SK-N-SH (cell line): ENCODE data around the gene HP. TPM values are rescaled to one million over a fixed set of nuclear protein-coding genes. Genes with fewer than 3 reads are reported as not detected.

Experiments
- CTCF ChIA-PET: fragments of 300-600, 350-600 bp; formaldehyde crosslinking; extraction: SDS; loops from one replicate; lab custom pipeline; 2021; lab: Yijun Ruan, JAX
- POLR2A ChIA-PET: fragments of 350-600 bp; sonication (Branson Sonifier 250); formaldehyde crosslinking; extraction: SDS; loops from one replicate; lab custom pipeline; 2020; ENCODE audit warnings: antibody characterized with exemption, inconsistent platforms; lab: Yijun Ruan, JAX
- DNase-seq: peaks from one replicate; pipeline ENCODE4 v3.0.0; 2012
- H2AFZ ChIP-seq: fragments of 200-600 bp; sonication (generic); 2 replicates; pipeline ENCODE4 v1.8.1; 2016; ENCODE audit warnings: antibody characterized with exemption, mild to moderate bottlenecking, low read depth
- H3F3A ChIP-seq: fragments of 200-600 bp; sonication (generic); replicated peaks from 2 replicates; pipeline ENCODE3; 2016; ENCODE audit warnings: antibody characterized with exemption, mild to moderate bottlenecking; ENCODE audit not compliant: insufficient read depth
- H3K27ac ChIP-seq, 2 experiments: fragments of 200-500 bp in 1 of 2; fragments of 200-600 bp in 1 of 2; sonication (Bioruptor generic) in 1 of 2; sonication (generic), shearing (Covaris generic) in 1 of 2; 2 replicates each; pipeline versions ENCODE4 v1.5.1 to v1.6.1; 2014 to 2016; ENCODE audit warnings: low read depth in 2 of 2, inconsistent platforms in 1 of 2, low read length in 1 of 2, mild to moderate bottlenecking in 1 of 2, mixed read lengths in 1 of 2
- H3K27me3 ChIP-seq: fragments of 200-600 bp; sonication (generic), shearing (Covaris generic); 2 replicates; pipeline ENCODE4 v1.6.1; 2016; ENCODE audit warnings: mixed run types; ENCODE audit not compliant: insufficient read depth
- H3K36me3 ChIP-seq, 2 experiments: fragments of 200-500 bp in 1 of 2; fragments of 200-600 bp in 1 of 2; sonication (Bioruptor generic) in 1 of 2; sonication (generic) in 1 of 2; replicated peaks in 1 of 2; 2 replicates each; pipeline versions ENCODE3 to v1.5.1; 2014 to 2016; ENCODE audit warnings: low read length in 1 of 2, mild to moderate bottlenecking in 1 of 2; ENCODE audit not compliant: insufficient read depth in 2 of 2, control insufficient read depth in 1 of 2
- H3K4me1 ChIP-seq, 2 experiments: fragments of 200-500 bp in 1 of 2; fragments of 200-600 bp in 1 of 2; sonication (Bioruptor generic) in 1 of 2; sonication (generic), shearing (Covaris generic) in 1 of 2; 2 replicates each; pipeline versions ENCODE4 v1.5.1 to v1.6.1; 2014 to 2016; ENCODE audit warnings: low read depth in 1 of 2, low read length in 1 of 2, mixed run types in 1 of 2; ENCODE audit not compliant: insufficient read depth in 2 of 2, control insufficient read depth in 1 of 2
- H3K4me2 ChIP-seq: fragments of 200-600 bp; sonication (generic), shearing (Covaris generic); 2 replicates; pipeline ENCODE4 v1.6.1; 2017; ENCODE audit warnings: mixed run types
- H3K4me3 ChIP-seq, 2 experiments: fragments of 200-500 bp in 1 of 2; fragments of 200-600 bp in 1 of 2; sonication (Bioruptor generic) in 1 of 2; sonication (generic), shearing (Covaris generic) in 1 of 2; 2 replicates each; pipeline versions ENCODE4 v1.5.1 to v1.8.1; 2014 to 2016; ENCODE audit warnings: low read depth in 2 of 2, inconsistent platforms in 1 of 2, low read length in 1 of 2, mild to moderate bottlenecking in 1 of 2, mixed read lengths in 1 of 2, moderate library complexity in 1 of 2
- H3K79me2 ChIP-seq: fragments of 200-600 bp; sonication (generic); 2 replicates; pipeline ENCODE4 v1.8.1; 2017; ENCODE audit warnings: mild to moderate bottlenecking; ENCODE audit not compliant: insufficient read depth
- H3K9ac ChIP-seq: fragments of 200-600 bp; sonication (generic); 2 replicates; pipeline ENCODE4 v1.6.1; 2017; ENCODE audit warnings: mixed run types
- H3K9me2 ChIP-seq: fragments of 200-600 bp; sonication (generic); 2 replicates; pipeline ENCODE4 v1.6.1; 2017; ENCODE audit warnings: mixed run types
- H3K9me3 ChIP-seq: fragments of 200-600 bp; sonication (generic); 2 replicates; pipeline ENCODE4 v1.6.1; 2017; ENCODE audit warnings: mixed run types, mild to moderate bottlenecking, moderate library complexity
- H4K20me1 ChIP-seq: fragments of 200-600 bp; sonication (generic); 2 replicates; pipeline ENCODE4 v1.6.1; 2017; ENCODE audit warnings: mild to moderate bottlenecking, mixed run types; ENCODE audit not compliant: insufficient read depth
- CHD2 ChIP-seq: fragments of 150-350 bp; IDR thresholded peaks from 2 replicates; pipeline ENCODE4 v1.6.1; 2018; ENCODE audit warnings: low read length; ENCODE audit not compliant: partially characterized antibody
- EP300 ChIP-seq, 2 experiments: IDR thresholded peaks; 2 replicates each; pipeline versions ENCODE4 v1.4.0 to v1.6.1; 2012; ENCODE audit warnings: borderline replicate concordance in 1 of 2, low read depth in 1 of 2, low read length in 1 of 2
- EZH2phosphoT487 ChIP-seq: fragments of 200-600 bp; sonication (generic); IDR thresholded peaks from 2 replicates; pipeline ENCODE4 v1.6.1; 2017; ENCODE audit warnings: low read depth, mixed run types, mild to moderate bottlenecking, antibody characterized with exemption, moderate library complexity, borderline replicate concordance
- FOXJ3 ChIP-seq: sonication (generic); formaldehyde crosslinking; IDR thresholded peaks from 2 replicates; pipeline ENCODE4 v1.5.1; 2020; ENCODE audit warnings: mild to moderate bottlenecking, missing genetic modification reagents
- GABPA ChIP-seq: IDR thresholded peaks from 2 replicates; pipeline ENCODE4 v1.4.0; 2012; ENCODE audit warnings: low read depth, mild to moderate bottlenecking
- MAX ChIP-seq: IDR thresholded peaks from 2 replicates; pipeline ENCODE4 v1.4.0; 2012; ENCODE audit warnings: low read depth
- NFIC ChIP-seq: IDR thresholded peaks from 2 replicates; pipeline ENCODE4 v1.4.0; 2012; ENCODE audit warnings: borderline replicate concordance
- POLR2AphosphoS5 ChIP-seq: IDR thresholded peaks from 2 replicates; pipeline ENCODE4 v1.6.1; 2012; ENCODE audit warnings: low read depth, low read length
- RFX5 ChIP-seq: IDR thresholded peaks from 2 replicates; pipeline ENCODE4 v1.6.1; 2012; ENCODE audit warnings: mild to moderate bottlenecking, improper control_type of control experiment, low read length
- SMC3 ChIP-seq: IDR thresholded peaks from 2 replicates; pipeline ENCODE4 v1.6.1; 2012; ENCODE audit warnings: low read depth, low read length, improper control_type of control experiment
- TAF1 ChIP-seq: IDR thresholded peaks from 2 replicates; pipeline ENCODE4 v1.6.1; 2012; ENCODE audit warnings: low read depth, mild to moderate bottlenecking, low read length, moderate library complexity, borderline replicate concordance
- USF2 ChIP-seq: fragments of 150-350 bp; IDR thresholded peaks from 2 replicates; pipeline ENCODE4 v1.6.1; 2017; ENCODE audit warnings: antibody characterized with exemption, low read length, low read depth, borderline replicate concordance
- YY1 ChIP-seq: IDR thresholded peaks from 2 replicates; pipeline ENCODE4 v1.4.0; 2012; ENCODE audit warnings: low read depth, mild to moderate bottlenecking
- ZBTB33 ChIP-seq: IDR thresholded peaks from 2 replicates; pipeline ENCODE4 v1.4.0; 2012; ENCODE audit warnings: low read depth, borderline replicate concordance
- WGBS: methylation state at CpG from one replicate; pipeline ENCODE4 v1.1.6; 2017; ENCODE audit warnings: low lambda C conversion rate; 5-methylcytosine and 5-hydroxymethylcytosine counted together
- polyA plus RNA-seq, 3 experiments: library from polyadenylated mRNA; depleted of rRNA; stranded (reverse); fragments of >200 nt; gene quantifications; 2 replicates each; pipeline ENCODE4 v1.2.3, GENCODE V29; 2012
- TF ChIP-seq, protein P1 (sequence below): fragments of 200-600 bp; sonication (generic); IDR thresholded peaks from 2 replicates; pipeline ENCODE4 v1.6.1; 2017; ENCODE audit warnings: antibody characterized with exemption, mild to moderate bottlenecking, moderate library complexity

HP gene
- polyA plus RNA-seq, 1 of the 3 experiments (the other 2 are of a cell fraction), result not detected

- Histone ChIP-seq H3K79me2 (no peaks in the 10 kb centered on the region), H3K36me3 (peaks cover 0 to 30% of the 10 kb centered on the region in 2 experiments), H3K4me2 (no peak overlapping the region), H3K4me3 (no peak overlapping the region), H3K4me1 (no peaks in the 10 kb centered on the region), H3K27ac (no peak overlapping the region), H3K9me3 (no peaks in the 10 kb centered on the region), H3K9ac (no peak overlapping the region), H3K9me2 (no peaks in the 10 kb centered on the region), H3K27me3 (no peaks in the 10 kb centered on the region), H4K20me1 (no peaks in the 10 kb centered on the region), H2AFZ (no peak overlapping the region), H3F3A (no peaks in the 10 kb centered on the region)
- no peak for DNase-seq
- no peak for TF ChIP-seq YY1
- TF ChIP-seq MAX, result no peak
- no peak for TF ChIP-seq POLR2AphosphoS5
- TF ChIP-seq FOXJ3 (CRISPR knock-in tag), result no peak
- no peak for TF ChIP-seq RFX5
- TF ChIP-seq CHD2, result no peak
- no peak for TF ChIP-seq TAF1
- no peak for TF ChIP-seq GABPA
- TF ChIP-seq SMC3, result no peak
- WGBS, result 92% methylated on average over 4 of the region's 10 CpGs
- POLR2A ChIA-PET, result no interaction called here
- CTCF ChIA-PET, result no interaction called here
Measured at GRCh38 chr16:72023962-72024361, 30.3 kb upstream of the HP start.

DNA sequence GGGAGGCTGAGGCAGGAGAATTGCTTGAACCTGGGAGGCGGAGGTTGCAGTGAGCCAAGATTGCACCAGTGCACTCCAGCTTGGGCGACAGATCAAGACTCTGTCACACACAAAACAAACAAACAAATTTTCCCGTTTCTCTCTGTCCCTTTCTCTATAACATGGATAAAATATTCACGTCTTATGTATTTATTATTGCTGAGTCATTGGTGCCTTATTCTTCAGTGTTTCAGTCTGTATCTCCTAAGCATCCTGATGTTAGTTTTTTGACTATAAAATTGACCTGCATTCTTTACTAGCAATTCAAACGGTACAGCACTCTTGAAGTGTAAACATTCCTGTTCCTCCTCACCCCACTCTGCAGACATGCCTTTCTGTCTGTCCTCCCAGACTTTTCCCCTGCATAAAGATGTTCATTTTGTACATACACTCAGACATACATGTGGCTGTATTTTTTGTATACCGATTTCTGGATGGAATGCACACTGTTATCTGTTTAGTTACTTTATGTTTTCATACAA lies 29.4 kb upstream of the HP start:
- no peaks in the 10 kb centered on the region for H3K9me2 ChIP-seq
- no peaks in the 10 kb centered on the region for H4K20me1 ChIP-seq
- no peak overlapping the region for H2AFZ ChIP-seq
- CTCF ChIA-PET, result no interaction called here
- TF ChIP-seq YY1 (no peak), USF2 (no peak), ZBTB33 (no peak), EZH2phosphoT487 (no peak), NFIC (no peak), EP300 (IDR thresholded peaks at IDR 0.05; ENCODE audit: borderline replicate concordance in 1 of 2, low read depth in 1 of 2, low read length in 1 of 2) (no peak), MAX (no peak)
- TF ChIP-seq, protein P1, sequence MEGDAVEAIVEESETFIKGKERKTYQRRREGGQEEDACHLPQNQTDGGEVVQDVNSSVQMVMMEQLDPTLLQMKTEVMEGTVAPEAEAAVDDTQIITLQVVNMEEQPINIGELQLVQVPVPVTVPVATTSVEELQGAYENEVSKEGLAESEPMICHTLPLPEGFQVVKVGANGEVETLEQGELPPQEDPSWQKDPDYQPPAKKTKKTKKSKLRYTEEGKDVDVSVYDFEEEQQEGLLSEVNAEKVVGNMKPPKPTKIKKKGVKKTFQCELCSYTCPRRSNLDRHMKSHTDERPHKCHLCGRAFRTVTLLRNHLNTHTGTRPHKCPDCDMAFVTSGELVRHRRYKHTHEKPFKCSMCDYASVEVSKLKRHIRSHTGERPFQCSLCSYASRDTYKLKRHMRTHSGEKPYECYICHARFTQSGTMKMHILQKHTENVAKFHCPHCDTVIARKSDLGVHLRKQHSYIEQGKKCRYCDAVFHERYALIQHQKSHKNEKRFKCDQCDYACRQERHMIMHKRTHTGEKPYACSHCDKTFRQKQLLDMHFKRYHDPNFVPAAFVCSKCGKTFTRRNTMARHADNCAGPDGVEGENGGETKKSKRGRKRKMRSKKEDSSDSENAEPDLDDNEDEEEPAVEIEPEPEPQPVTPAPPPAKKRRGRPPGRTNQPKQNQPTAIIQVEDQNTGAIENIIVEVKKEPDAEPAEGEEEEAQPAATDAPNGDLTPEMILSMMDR, result no peak
- H3K9me3 ChIP-seq, result no peaks in the 10 kb centered on the region
- 74% methylated on average over 6 of the region's 6 CpGs for WGBS
- no peak overlapping the region for H3K27ac ChIP-seq
- H3F3A ChIP-seq, result no peaks in the 10 kb centered on the region
- no peak overlapping the region for H3K9ac ChIP-seq
- no peak overlapping the region for H3K4me3 ChIP-seq
- no peaks in the 10 kb centered on the region for H3K79me2 ChIP-seq
- POLR2A ChIA-PET, result no interaction called here
- no peak for DNase-seq
- no peak overlapping the region for H3K4me2 ChIP-seq
- H3K4me1 ChIP-seq, result no peaks in the 10 kb centered on the region
- no peaks in the 10 kb centered on the region for H3K27me3 ChIP-seq
- peaks cover 0 to 30% of the 10 kb centered on the region in 2 experiments for H3K36me3 ChIP-seq
